ENCODE data around the gene C19orf38.

- TF ChIP-seq SNIP1 (IDR thresholded peaks at IDR 0.05; ENCODE audit: low read depth) (no peak), CTCF (IDR thresholded peaks at IDR 0.05 in 2 of 3, conservative IDR thresholded peaks at IDR 0.05 in 1 of 3; ENCODE audit: insufficient read depth in 2 of 3, low read depth in 1 of 3, low read length in 3 of 3) (no peak), ETV6 (IDR thresholded peaks at IDR 0.05; ENCODE audit: borderline replicate concordance in 1 of 2, low read depth in 2 of 2, low read length in 1 of 2) (no peak), ETV6 (CRISPR knock-in tag; IDR thresholded peaks at IDR 0.05; ENCODE audit: borderline replicate concordance) (no peak), HIVEP1 (CRISPR knock-in tag; IDR thresholded peaks at IDR 0.05) (no peak), ZNF23 (CRISPR knock-in tag; IDR thresholded peaks at IDR 0.05) (no peak), ATF1 (CRISPR knock-in tag; IDR thresholded peaks at IDR 0.05) (no peak), ATF1 (tag; IDR thresholded peaks at IDR 0.05) (no peak), U2AF2 (optimal IDR thresholded peaks at IDR 0.05; ENCODE audit: low read depth, low read length) (no peak), THRB (CRISPR knock-in tag; conservative IDR thresholded peaks at IDR 0.05) (no peak), CBX5 (IDR thresholded peaks at IDR 0.05; ENCODE audit: borderline replicate concordance, low read depth) (no peak), MEF2A (IDR thresholded peaks at IDR 0.05; ENCODE audit: control insufficient read depth, low read depth, low read length) (no peak), HDAC8 (tag; IDR thresholded peaks at IDR 0.05) (no peak), POLR2A (conservative IDR thresholded peaks at IDR 0.05) (no peak), GTF2A2 (tag; IDR thresholded peaks at IDR 0.05) (no peak)
Measured at GRCh38 chr19:10891405-10892086, 43.3 kb downstream of the C19orf38 start.

Data from K562 (cell line).